LNCAP (cell line): ENCODE results near the gene DYRK3.

Experiments used
- CTCF ChIP-seq: fragments of 450-650 bp; IDR thresholded peaks from 2 replicates; pipeline ENCODE4 v1.5.1; 2017; ENCODE audit warnings: mild to moderate bottlenecking

The DYRK3 gene

GRCh38 chr1:206674745-206675175, 39.4 kb downstream of the DYRK3 start:
- TF ChIP-seq CTCF, result no peak

- TF ChIP-seq CTCF, result no peak
Measured at GRCh38 chr1:206676499-206676898, 41.2 kb downstream of the DYRK3 start.

GRCh38 chr1:206678490-206678889, 43.2 kb downstream of the DYRK3 start:
- no peak for TF ChIP-seq CTCF

- TF ChIP-seq CTCF, result no peak
Measured at GRCh38 chr1:206679738-206680211, 44.4 kb downstream of the DYRK3 start.

GRCh38 chr1:206680279-206680678, 44.9 kb downstream of the DYRK3 start:
- no peak for TF ChIP-seq CTCF

GRCh38 chr1:206681359-206681758, 46.0 kb downstream of the DYRK3 start:
- TF ChIP-seq CTCF, result no peak

GRCh38 chr1:206682111-206682510, 46.8 kb downstream of the DYRK3 start:
- TF ChIP-seq CTCF, result no peak

GRCh38 chr1:206683313-206683712, 48.0 kb downstream of the DYRK3 start:
- no peak for TF ChIP-seq CTCF
